ENCODE measurements around the gene WFS1.

GRCh38 chr4:6331468-6331867, 61.8 kb downstream of the WFS1 start:
- no peak for TF ChIP-seq CTCF (conservative IDR thresholded peaks at IDR 0.05; ENCODE audit: low read length)
- TF ChIP-seq EZH2phosphoT487 (IDR thresholded peaks at IDR 0.05; ENCODE audit: borderline replicate concordance): no peak

Measured in Loucy (cell line).